Trophoblast cell (in vitro differentiated cells and primary cell): ENCODE data around the gene UNC93A.
A peak's percentile ranks its signal among the peaks of the same experiment; 100 is the strongest.

ENCODE experiments used
- DNase-seq, 2 donors: peaks; one replicate each; pipeline ENCODE4 v3.0.0-alpha.2; 2016
- H2AFZ ChIP-seq: 2 replicates; pipeline ENCODE4 v1.6.1; 2013; ENCODE audit warnings: low read length, moderate library complexity, mild to moderate bottlenecking; ENCODE audit not compliant: insufficient read depth, poor library complexity
- H2AK5ac ChIP-seq: 2 replicates; pipeline ENCODE4 v1.6.1; 2013; ENCODE audit warnings: mild to moderate bottlenecking, low read length
- H2BK120ac ChIP-seq: 2 replicates; pipeline ENCODE4 v1.6.1; 2013; ENCODE audit warnings: low read length, mild to moderate bottlenecking, moderate library complexity; ENCODE audit not compliant: insufficient read depth, poor library complexity
- H2BK12ac ChIP-seq: 2 replicates; pipeline ENCODE4 v1.6.1; 2013; ENCODE audit warnings: mild to moderate bottlenecking, low read length, moderate library complexity
- H2BK5ac ChIP-seq: 2 replicates; pipeline ENCODE4 v1.6.1; 2013; ENCODE audit warnings: low read length, low read depth, moderate library complexity, mild to moderate bottlenecking; ENCODE audit not compliant: poor library complexity
- H3K14ac ChIP-seq: 2 replicates; pipeline ENCODE4 v1.6.1; 2013; ENCODE audit warnings: mild to moderate bottlenecking, low read length
- H3K18ac ChIP-seq: 2 replicates; pipeline ENCODE4 v1.6.1; 2013; ENCODE audit warnings: mild to moderate bottlenecking, low read length
- H3K23ac ChIP-seq: 2 replicates; pipeline ENCODE4 v1.6.1; 2013; ENCODE audit warnings: low read length
- H3K27ac ChIP-seq: 2 replicates; pipeline ENCODE4 v1.5.1; 2013; ENCODE audit warnings: low read depth, mild to moderate bottlenecking, inconsistent platforms, low read length, moderate library complexity
- H3K27me3 ChIP-seq: 2 replicates; pipeline ENCODE4 v1.6.1; 2013; ENCODE audit warnings: inconsistent platforms, mild to moderate bottlenecking, low read length, moderate library complexity; ENCODE audit not compliant: insufficient read depth
- H3K36me3 ChIP-seq, 2 experiments: 1 replicate in 1 of 2; 2 replicates in 1 of 2; pipeline ENCODE4 v1.6.1; 2013; ENCODE audit warnings: low read length in 2 of 2, mild to moderate bottlenecking in 2 of 2, moderate library complexity in 1 of 2; ENCODE audit not compliant: insufficient read depth in 2 of 2, control insufficient read depth in 1 of 2
- H3K4ac ChIP-seq: 2 replicates; pipeline ENCODE4 v1.6.1; 2013; ENCODE audit warnings: low read depth, mild to moderate bottlenecking, low read length, moderate library complexity
- H3K4me1 ChIP-seq, 2 experiments: 1 replicate in 1 of 2; 2 replicates in 1 of 2; pipeline ENCODE4 v1.6.1; 2013; ENCODE audit warnings: low read length in 2 of 2, mild to moderate bottlenecking in 2 of 2, moderate library complexity in 1 of 2; ENCODE audit not compliant: insufficient read depth in 2 of 2, control insufficient read depth in 1 of 2
- H3K4me2 ChIP-seq: 2 replicates; pipeline ENCODE4 v1.6.1; 2013; ENCODE audit warnings: inconsistent platforms, mild to moderate bottlenecking, low read length, moderate library complexity
- H3K4me3 ChIP-seq: 2 replicates; pipeline ENCODE4 v1.5.1; 2013; ENCODE audit warnings: mild to moderate bottlenecking, low read depth, low read length, inconsistent platforms
- H3K79me1 ChIP-seq: one replicate; pipeline ENCODE4 v1.6.1; 2013; ENCODE audit warnings: low read length
- H3K79me2 ChIP-seq: 2 replicates; pipeline ENCODE4 v1.6.1; 2013; ENCODE audit warnings: low read length, mild to moderate bottlenecking; ENCODE audit not compliant: control insufficient read depth, insufficient read depth, poor library complexity
- H3K9ac ChIP-seq: 2 replicates; pipeline ENCODE4 v1.6.1; 2013; ENCODE audit warnings: mild to moderate bottlenecking, low read length
- H3K9me3 ChIP-seq: 2 replicates; pipeline ENCODE4 v1.6.1; 2013; ENCODE audit warnings: low read depth, mild to moderate bottlenecking, control low read depth, inconsistent platforms, low read length; ENCODE audit not compliant: insufficient read depth
- H4K12ac ChIP-seq: 2 replicates; pipeline ENCODE4 v1.6.1; 2013; ENCODE audit warnings: low read depth, mild to moderate bottlenecking, low read length, moderate library complexity
- H4K8ac ChIP-seq: 2 replicates; pipeline ENCODE4 v1.6.1; 2013; ENCODE audit warnings: low read depth, mild to moderate bottlenecking, low read length, moderate library complexity
- H4K91ac ChIP-seq: one replicate; pipeline ENCODE4 v1.6.1; 2013; ENCODE audit warnings: low read depth, mild to moderate bottlenecking, low read length, moderate library complexity
- WGBS: extraction: QIAGEN DNeasy Blood & Tissue Kit; methylation state at CpG from one replicate; pipeline ENCODE4 v1.1.7; 2013; ENCODE audit warnings: missing lambda C conversion rate; ENCODE audit not compliant: insufficient read length, insufficient coverage; ENCODE audit errors: extremely low coverage; 5-methylcytosine and 5-hydroxymethylcytosine counted together

Gene UNC93A

GRCh38 chr6:167244064-167244960 is 46.8 kb upstream of the UNC93A start:
- peaks cover 4 to 15% of the 10 kb centered on the region in 2 experiments for H3K4me1 ChIP-seq
- H3K18ac ChIP-seq = no peak overlapping the region
- no peaks in the 10 kb centered on the region for H3K9me3 ChIP-seq
- H3K36me3 ChIP-seq = no peaks in the 10 kb centered on the region
- no peaks in the 10 kb centered on the region for H3K79me1 ChIP-seq
- H2BK5ac ChIP-seq = no peak overlapping the region
- WGBS = no CpG with 5 or more reads among the region's 11 CpGs
- DNase-seq = no peak
- H4K8ac ChIP-seq = no peak overlapping the region
- no peaks in the 10 kb centered on the region for H3K79me2 ChIP-seq
- H3K23ac ChIP-seq = no peak overlapping the region
- H3K4ac ChIP-seq = no peak overlapping the region
- no peak overlapping the region for H3K9ac ChIP-seq
- H3K27ac ChIP-seq = no peak overlapping the region
- H3K4me3 ChIP-seq = peak overlapping the region; percentile 5
- H3K27me3 ChIP-seq = no peaks in the 10 kb centered on the region
- H2BK12ac ChIP-seq = peak overlapping the region; percentile 67
- H2AK5ac ChIP-seq = peak overlapping the region; percentile 7
- H2AFZ ChIP-seq = no peak overlapping the region
- no peak overlapping the region for H3K4me2 ChIP-seq
- peak overlapping the region; percentile 45 for H4K91ac ChIP-seq
- no peak overlapping the region for H2BK120ac ChIP-seq
- H3K14ac ChIP-seq = no peak overlapping the region
- H4K12ac ChIP-seq = no peak overlapping the region

GRCh38 chr6:167244991-167245390 is 46.1 kb upstream of the UNC93A start:
- DNase-seq = no peak
- H3K18ac ChIP-seq = no peak overlapping the region
- no peak overlapping the region for H2AK5ac ChIP-seq
- no peak overlapping the region for H2AFZ ChIP-seq
- H3K9me3 ChIP-seq = no peaks in the 10 kb centered on the region
- H2BK5ac ChIP-seq = peak overlapping the region; percentile 13
- H3K79me2 ChIP-seq = no peaks in the 10 kb centered on the region
- peaks cover 4 to 14% of the 10 kb centered on the region in 2 experiments for H3K4me1 ChIP-seq
- H3K36me3 ChIP-seq = no peaks in the 10 kb centered on the region
- no peak overlapping the region for H3K4ac ChIP-seq
- H3K27ac ChIP-seq = no peak overlapping the region
- no CpG with 5 or more reads among the region's 4 CpGs for WGBS
- no peak overlapping the region for H2BK120ac ChIP-seq
- H3K4me3 ChIP-seq = no peak overlapping the region
- H3K27me3 ChIP-seq = no peaks in the 10 kb centered on the region
- H2BK12ac ChIP-seq = no peak overlapping the region
- no peak overlapping the region for H3K23ac ChIP-seq
- no peak overlapping the region for H4K91ac ChIP-seq
- H3K4me2 ChIP-seq = no peak overlapping the region
- H3K79me1 ChIP-seq = no peaks in the 10 kb centered on the region
- no peak overlapping the region for H3K9ac ChIP-seq
- H4K8ac ChIP-seq = no peak overlapping the region
- no peak overlapping the region for H4K12ac ChIP-seq
- H3K14ac ChIP-seq = no peak overlapping the region

DNA sequence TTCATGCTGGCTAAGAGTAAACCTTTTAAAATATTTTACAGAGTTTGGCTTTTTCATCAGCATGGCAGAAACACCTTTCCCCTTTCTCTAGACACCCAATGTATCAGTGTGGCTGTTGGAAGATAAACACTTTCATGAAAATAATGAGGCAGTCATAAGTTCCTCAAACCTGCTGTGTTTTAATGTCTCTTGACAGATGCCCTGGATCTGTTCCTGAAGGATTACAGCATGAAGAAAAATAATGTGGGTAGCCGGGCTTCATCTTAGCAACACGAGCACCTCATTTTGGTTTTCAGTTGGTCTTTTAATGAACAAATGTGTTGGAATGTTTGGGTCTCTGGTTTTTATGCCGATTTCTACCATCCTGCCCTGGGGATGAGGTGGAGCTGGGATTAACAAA is 45.5 kb upstream of the UNC93A start:
- no CpG with 5 or more reads among the region's 3 CpGs for whole genome bisulfite sequencing
- no peak overlapping the region for H2AK5ac ChIP-seq
- H2BK120ac ChIP-seq = no peak overlapping the region
- H3K9me3 ChIP-seq = no peaks in the 10 kb centered on the region
- no peaks in the 10 kb centered on the region for H3K27me3 ChIP-seq
- H3K79me1 ChIP-seq = no peaks in the 10 kb centered on the region
- DNase-seq = no peak
- H3K14ac ChIP-seq = no peak overlapping the region
- no peak overlapping the region for H2AFZ ChIP-seq
- no peak overlapping the region for H3K18ac ChIP-seq
- H3K27ac ChIP-seq = no peak overlapping the region
- no peaks in the 10 kb centered on the region for H3K36me3 ChIP-seq
- no peak overlapping the region for H3K4ac ChIP-seq
- H2BK5ac ChIP-seq = no peak overlapping the region
- no peaks in the 10 kb centered on the region for H3K79me2 ChIP-seq
- peaks cover 4 to 12% of the 10 kb centered on the region in 2 experiments for H3K4me1 ChIP-seq
- H3K4me3 ChIP-seq = no peak overlapping the region
- no peak overlapping the region for H3K9ac ChIP-seq
- no peak overlapping the region for H2BK12ac ChIP-seq
- H3K4me2 ChIP-seq = no peak overlapping the region
- no peak overlapping the region for H3K23ac ChIP-seq
- no peak overlapping the region for H4K8ac ChIP-seq
- no peak overlapping the region for H4K12ac ChIP-seq
- H4K91ac ChIP-seq = no peak overlapping the region

DNA sequence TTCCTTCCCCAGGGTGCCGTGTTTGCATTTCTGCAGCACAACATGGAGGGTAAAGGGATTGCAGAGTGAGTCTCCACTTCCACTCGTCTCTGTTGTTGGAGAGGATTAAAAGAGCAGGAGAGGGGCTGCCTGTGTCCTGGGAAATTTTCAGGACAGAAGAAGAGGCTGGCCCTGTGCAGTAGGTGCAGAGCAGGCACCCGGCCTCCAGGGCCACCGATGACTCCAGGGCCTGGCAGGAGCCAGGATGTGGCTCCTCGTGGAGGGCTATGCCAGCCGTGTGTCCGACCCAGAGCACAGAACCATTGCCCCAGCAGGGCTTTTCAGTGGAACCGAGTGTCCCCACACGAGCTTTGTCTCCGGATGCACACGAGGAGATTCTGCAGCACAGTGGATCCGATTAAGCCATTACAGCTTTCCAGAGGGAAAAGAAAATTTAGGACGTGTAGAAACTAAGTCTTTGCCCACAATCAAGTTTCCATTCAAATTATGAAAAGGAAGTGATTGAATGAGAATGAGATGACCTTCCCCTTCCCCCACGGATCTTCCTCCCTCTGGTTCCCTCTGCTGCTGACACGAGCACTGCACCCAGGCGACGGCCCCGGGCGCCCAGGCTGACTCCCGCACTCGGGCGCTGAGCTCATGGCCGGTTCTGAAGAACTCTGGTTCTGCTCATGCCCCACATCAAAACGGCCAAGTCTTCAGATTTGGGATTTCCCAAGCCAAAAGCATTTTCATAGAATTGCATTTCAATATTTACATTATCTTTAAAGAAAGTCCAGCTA is 43.1 kb upstream of the UNC93A start:
- no peaks in the 10 kb centered on the region for H3K9me3 ChIP-seq
- H3K79me1 ChIP-seq = no peaks in the 10 kb centered on the region
- no peak overlapping the region for H3K4ac ChIP-seq
- peaks cover 4 to 12% of the 10 kb centered on the region in 2 experiments for H3K4me1 ChIP-seq
- no peak overlapping the region for H2BK120ac ChIP-seq
- H4K91ac ChIP-seq = no peak overlapping the region
- no peak overlapping the region for H2BK12ac ChIP-seq
- no peak overlapping the region for H3K14ac ChIP-seq
- H4K8ac ChIP-seq = no peak overlapping the region
- H3K23ac ChIP-seq = no peak overlapping the region
- DNase-seq = no peak
- H4K12ac ChIP-seq = no peak overlapping the region
- no peak overlapping the region for H2AK5ac ChIP-seq
- no peak overlapping the region for H2AFZ ChIP-seq
- H3K79me2 ChIP-seq = no peaks in the 10 kb centered on the region
- no peaks in the 10 kb centered on the region for H3K27me3 ChIP-seq
- no peak overlapping the region for H2BK5ac ChIP-seq
- H3K4me3 ChIP-seq = no peak overlapping the region
- WGBS = no CpG with 5 or more reads among the region's 24 CpGs
- no peak overlapping the region for H3K27ac ChIP-seq
- H3K36me3 ChIP-seq = no peaks in the 10 kb centered on the region
- no peak overlapping the region for H3K18ac ChIP-seq
- no peak overlapping the region for H3K9ac ChIP-seq
- H3K4me2 ChIP-seq = no peak overlapping the region
